MM.1S (cell line): ENCODE measurements around the gene SAP30.

Source experiments
- DNase-seq: peaks from one replicate; pipeline ENCODE4 v3.0.0-alpha.2; 2015
- H2AFZ ChIP-seq: fragments of 300-600 bp; sonication (generic); 2 replicates; pipeline ENCODE4 v1.6.0; 2016; ENCODE audit warnings: antibody characterized with exemption, low read length
- H3F3A ChIP-seq: fragments of 300-600 bp; sonication (generic); 2 replicates; pipeline ENCODE4 v1.6.1; 2016; ENCODE audit warnings: mild to moderate bottlenecking, antibody characterized with exemption, low read length, moderate library complexity, mixed read lengths; ENCODE audit not compliant: insufficient read depth
- H3K27ac ChIP-seq: fragments of 300-600 bp; sonication (generic); 2 replicates; pipeline ENCODE4 v1.5.1; 2016; ENCODE audit warnings: mild to moderate bottlenecking, low read length
- H3K27me3 ChIP-seq: fragments of 300-600 bp; sonication (generic); replicated peaks from 2 replicates; pipeline ENCODE4 v1.6.0; 2016; ENCODE audit warnings: low read length; ENCODE audit not compliant: insufficient read depth
- H3K36me3 ChIP-seq: fragments of 300-600 bp; sonication (generic); replicated peaks from 2 replicates; pipeline ENCODE4 v1.6.1; 2016; ENCODE audit warnings: mild to moderate bottlenecking, low read length, mixed read lengths; ENCODE audit not compliant: insufficient read depth
- H3K4me1 ChIP-seq: fragments of 300-600 bp; sonication (generic); 2 replicates; pipeline ENCODE4 v1.6.1; 2016; ENCODE audit warnings: low read length, mixed read lengths
- H3K4me2 ChIP-seq: fragments of 300-600 bp; sonication (generic); 2 replicates; pipeline ENCODE4 v1.6.0; 2016; ENCODE audit warnings: low read depth, low read length
- H3K4me3 ChIP-seq: fragments of 300-600 bp; sonication (generic); 2 replicates; pipeline ENCODE4 v1.5.1; 2016; ENCODE audit warnings: low read length, mixed read lengths
- H3K79me2 ChIP-seq: fragments of 300-600 bp; sonication (generic); 2 replicates; pipeline ENCODE4 v1.6.1; 2016; ENCODE audit warnings: mixed run types, low read length, mixed read lengths
- H3K9ac ChIP-seq: fragments of 300-600 bp; sonication (generic); 2 replicates; pipeline ENCODE4 v1.6.1; 2016; ENCODE audit warnings: low read length, mixed read lengths
- H3K9me2 ChIP-seq: fragments of 300-600 bp; sonication (generic); replicated peaks from 2 replicates; pipeline ENCODE4 v1.6.1; 2016; ENCODE audit warnings: mild to moderate bottlenecking, low read length, mixed read lengths; ENCODE audit not compliant: insufficient read depth
- H3K9me3 ChIP-seq: fragments of 300-600 bp; sonication (generic); replicated peaks from 2 replicates; pipeline ENCODE4 v1.6.1; 2016; ENCODE audit warnings: mild to moderate bottlenecking, low read length, mixed read lengths; ENCODE audit not compliant: insufficient read depth
- H4K20me1 ChIP-seq: fragments of 300-600 bp; sonication (generic); 2 replicates; pipeline ENCODE4 v1.6.1; 2016; ENCODE audit warnings: mild to moderate bottlenecking, low read length, moderate library complexity, mixed read lengths; ENCODE audit not compliant: insufficient read depth
- CTCF ChIP-seq: fragments of 300-600 bp; sonication (generic); IDR thresholded peaks from 2 replicates; pipeline ENCODE4 v1.5.1; 2016; ENCODE audit warnings: antibody characterized with exemption, low read length, mixed read lengths
- EZH2 ChIP-seq: fragments of 300-600 bp; sonication (generic); optimal IDR thresholded peaks from 2 replicates; pipeline ENCODE3; 2017; ENCODE audit warnings: low read depth, mild to moderate bottlenecking, antibody characterized with exemption, low read length, mixed read lengths
- EZH2phosphoT487 ChIP-seq: fragments of 300-600 bp; sonication (generic); IDR thresholded peaks from 2 replicates; pipeline ENCODE4 v1.6.1; 2018; ENCODE audit warnings: antibody characterized with exemption, low read length

Gene SAP30

GRCh38 chr4:173360587-173361221, 10.1 kb upstream of the SAP30 start:
- Histone ChIP-seq H3K79me2 (no peaks in the 10 kb centered on the region), H3K4me2 (no peak overlapping the region), H3K27ac (no peak overlapping the region), H3K36me3 (no peaks in the 10 kb centered on the region), H2AFZ (no peak overlapping the region), H3K9me3 (no peaks in the 10 kb centered on the region), H4K20me1 (no peaks in the 10 kb centered on the region), H3K4me3 (no peak overlapping the region), H3K9me2 (no peaks in the 10 kb centered on the region), H3K27me3 (no peaks in the 10 kb centered on the region), H3F3A (no peaks in the 10 kb centered on the region), H3K9ac (no peak overlapping the region), H3K4me1 (no peaks in the 10 kb centered on the region)
- TF ChIP-seq EZH2phosphoT487 (no peak), CTCF (peak; percentile 33)
- peak; percentile 18 for DNase-seq

GRCh38 chr4:173362666-173363065, 8.1 kb upstream of the SAP30 start:
- H3K4me3 ChIP-seq = no peak overlapping the region
- TF ChIP-seq EZH2 = no peak
- TF ChIP-seq CTCF = no peak
- no peak for TF ChIP-seq EZH2phosphoT487
- H3K27me3 ChIP-seq = no peaks in the 10 kb centered on the region
- no peak overlapping the region for H3K4me2 ChIP-seq
- no peak for DNase-seq
- no peaks in the 10 kb centered on the region for H3K9me2 ChIP-seq
- H3K9ac ChIP-seq = no peak overlapping the region
- H3K9me3 ChIP-seq = no peaks in the 10 kb centered on the region
- H2AFZ ChIP-seq = no peak overlapping the region
- H3K79me2 ChIP-seq = no peaks in the 10 kb centered on the region
- H3K36me3 ChIP-seq = no peaks in the 10 kb centered on the region
- H3K27ac ChIP-seq = no peak overlapping the region
- H3K4me1 ChIP-seq = no peaks in the 10 kb centered on the region
- H3F3A ChIP-seq = no peaks in the 10 kb centered on the region
- H4K20me1 ChIP-seq = no peaks in the 10 kb centered on the region

- no peak overlapping the region for H3K9ac ChIP-seq
- no peak for DNase-seq
- H3K36me3 ChIP-seq = no peaks in the 10 kb centered on the region
- TF ChIP-seq EZH2 (no peak), CTCF (no peak), EZH2phosphoT487 (no peak)
- no peaks in the 10 kb centered on the region for H3K4me1 ChIP-seq
- H3K9me3 ChIP-seq = no peaks in the 10 kb centered on the region
- H3K79me2 ChIP-seq = no peaks in the 10 kb centered on the region
- H3K4me3 ChIP-seq = no peak overlapping the region
- peaks cover 7% of the 10 kb centered on the region; the same call in 1 of the 2 replicates for H3F3A ChIP-seq
- no peaks in the 10 kb centered on the region for H4K20me1 ChIP-seq
- no peak overlapping the region for H3K27ac ChIP-seq
- no peak overlapping the region for H3K4me2 ChIP-seq
- no peaks in the 10 kb centered on the region for H3K27me3 ChIP-seq
- no peaks in the 10 kb centered on the region for H3K9me2 ChIP-seq
- no peak overlapping the region for H2AFZ ChIP-seq
Observed at GRCh38 chr4:173365359-173365996, 5.3 kb upstream of the SAP30 start.
